Activated CD8-positive, alpha-beta memory T cell treated with anti-CD3 and anti-CD28 coated beads for 24 hours (primary cell): ENCODE data around the gene TRO.

Experiments used
- DNase-seq: peaks from one replicate; pipeline ENCODE4 v3.0.0-alpha.2; 2020

Gene TRO

DNA sequence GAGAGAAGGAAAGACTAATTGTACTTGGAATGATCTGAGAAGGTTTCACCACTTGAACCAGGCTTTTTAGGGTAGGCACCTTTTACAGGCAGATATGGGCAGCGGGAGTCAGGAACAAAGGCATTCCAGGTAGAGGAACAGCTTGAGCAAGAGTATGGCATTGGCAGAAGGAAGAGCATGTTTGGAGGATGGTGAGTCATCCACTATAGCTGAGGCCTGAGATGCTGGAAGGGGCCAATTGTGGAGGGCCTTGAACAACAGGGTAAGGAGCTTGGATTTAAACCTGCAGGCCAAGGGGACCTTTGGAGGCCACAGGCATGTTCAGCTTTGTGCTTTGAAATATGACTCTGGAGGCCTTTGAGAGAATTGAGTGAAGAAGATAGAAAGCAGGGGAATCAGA is 41.1 kb downstream of the TRO start:
- no peak for DNase-seq

DNA sequence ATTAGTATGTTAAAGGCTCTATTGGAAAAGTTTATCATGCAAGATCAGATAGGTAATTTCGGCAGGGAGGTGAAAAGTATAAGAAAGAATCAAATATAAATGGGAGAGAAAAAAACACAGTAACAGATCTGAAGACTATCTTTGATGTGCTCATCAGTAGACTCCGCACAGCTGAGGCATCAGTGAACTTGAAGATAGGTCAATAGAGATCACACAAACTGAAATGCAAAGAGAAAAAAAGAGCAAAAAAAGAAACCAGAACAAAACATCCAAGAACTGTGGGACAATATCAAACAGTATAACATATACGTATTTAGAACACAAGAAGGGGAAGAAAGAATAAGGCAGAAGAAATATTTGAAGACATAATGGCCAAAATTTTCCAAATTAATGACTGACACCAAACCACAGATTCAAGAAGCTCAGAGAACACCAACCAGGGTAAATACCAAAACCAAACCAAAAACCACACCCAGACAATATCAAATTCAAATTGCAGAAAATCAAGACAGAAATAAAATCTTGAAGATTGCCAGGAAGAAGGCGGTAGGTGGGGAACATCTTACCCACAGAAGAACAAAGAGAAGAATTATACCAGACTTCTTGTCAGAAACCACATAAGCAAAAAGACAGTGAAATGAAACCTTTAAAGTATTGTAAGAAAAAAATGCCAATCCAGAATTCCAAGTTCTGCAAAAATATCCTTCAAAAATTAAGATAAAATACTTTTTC is 44.3 kb downstream of the TRO start:
- no peak for DNase-seq

DNA sequence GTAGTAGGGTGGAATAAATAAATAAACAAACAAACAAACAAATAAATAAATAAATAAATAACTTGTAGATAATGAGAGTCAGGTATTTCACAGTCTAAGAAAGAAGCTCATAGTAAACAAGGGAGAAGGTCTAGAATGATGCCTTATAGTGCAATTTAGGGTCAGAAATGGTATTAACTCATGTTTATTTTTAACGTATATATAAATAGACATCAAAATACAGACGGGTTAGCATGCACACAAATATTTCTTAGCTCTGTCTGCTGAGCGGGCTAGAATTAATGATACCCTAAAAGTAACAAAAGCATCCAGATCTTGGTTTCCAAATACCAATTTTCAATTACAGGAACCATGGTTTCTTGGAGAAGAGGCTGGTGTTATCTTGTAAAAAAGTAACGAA is 56.8 kb downstream of the TRO start:
- no peak for DNase-seq

DNA sequence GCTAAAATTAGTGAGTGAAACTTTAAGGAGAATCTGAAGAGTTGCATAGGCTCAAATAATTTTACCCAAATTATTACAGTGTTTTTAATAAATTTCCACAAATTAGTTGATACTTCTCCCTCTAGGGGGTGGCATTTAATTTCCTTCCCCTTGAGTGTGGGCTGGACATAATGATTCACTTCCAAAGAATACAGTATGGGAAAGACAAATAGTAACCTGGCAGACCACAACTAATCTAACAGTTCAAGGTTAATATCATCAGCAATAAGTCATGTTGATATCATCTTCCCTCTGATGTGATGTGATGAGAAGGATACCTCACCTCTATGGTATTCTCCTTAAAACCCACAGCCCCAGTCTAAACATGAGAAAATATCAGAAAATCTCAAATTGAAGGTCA is 57.8 kb downstream of the TRO start:
- DNase-seq = no peak

DNA sequence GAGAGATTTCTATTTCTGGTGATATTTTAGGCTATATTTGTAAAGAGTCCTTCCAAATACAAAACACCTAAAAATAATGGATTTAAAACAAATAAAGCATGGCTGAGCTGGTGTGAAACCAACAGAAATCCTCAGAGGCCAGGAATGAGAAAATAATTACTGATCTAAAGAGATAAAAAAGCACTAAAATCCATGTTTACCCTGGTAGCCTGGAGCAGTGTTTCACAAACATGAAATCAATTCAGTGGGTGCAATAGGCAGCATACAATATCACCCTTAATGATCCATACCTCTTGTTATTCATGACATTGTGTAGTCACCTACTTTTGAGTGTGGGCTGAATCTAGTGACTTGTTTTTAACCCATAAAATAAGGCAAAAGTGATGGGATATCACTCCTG is 58.8 kb downstream of the TRO start:
- no peak for DNase-seq

DNA sequence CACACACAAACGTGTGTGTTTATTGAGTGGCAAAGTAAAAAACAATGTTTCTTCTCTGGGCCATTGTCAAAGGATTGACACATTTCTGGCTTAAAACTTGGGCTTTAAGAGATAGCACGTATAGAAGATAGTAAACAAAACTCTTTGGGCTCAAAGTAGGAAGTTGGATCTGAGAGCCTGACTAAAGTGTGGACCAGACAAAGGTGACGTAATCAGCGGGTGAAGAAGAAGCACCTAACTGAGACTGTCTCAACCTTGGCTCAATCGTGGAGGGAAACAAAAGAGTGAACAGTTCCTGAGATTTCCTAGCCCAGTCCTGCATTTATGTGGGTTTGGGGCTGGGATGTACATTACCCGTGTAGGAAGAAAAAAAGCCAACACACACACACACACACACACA is 59.7 kb downstream of the TRO start:
- no peak for DNase-seq
